ENCODE results near the gene ANKRD36.

- TF ChIP-seq POLR2A (IDR thresholded peaks at IDR 0.05) (no peak), CTCF (IDR thresholded peaks at IDR 0.05) (no peak)
These were observed 17.3 kb upstream of the ANKRD36 start for GRCh38 chr2:97095661-97096060.

Data from sigmoid colon (tissue), 3 donors.